AG20443 (cell line): ENCODE measurements around the gene WDR72.

ENCODE experiments used
- DNase-seq: peaks from one replicate; pipeline ENCODE4 v3.0.0; 2012; ENCODE audit warnings: low spot score, mixed read lengths

The WDR72 gene

GRCh38 chr15:53534105-53534839 is 225.2 kb downstream of the WDR72 start:
- no peak for DNase-seq

GRCh38 chr15:53530761-53531160 is 228.7 kb downstream of the WDR72 start:
- no peak for DNase-seq

- no peak for DNase-seq
Observed at GRCh38 chr15:53527996-53528395, 231.5 kb downstream of the WDR72 start.

GRCh38 chr15:53525894-53526293 is 233.6 kb downstream of the WDR72 start:
- DNase-seq = no peak

- DNase-seq = no peak
Observed at GRCh38 chr15:53522991-53523390, 236.5 kb downstream of the WDR72 start.

GRCh38 chr15:53520996-53521395 is 238.5 kb downstream of the WDR72 start:
- no peak for DNase-seq

GRCh38 chr15:53513431-53513830 is 246.0 kb downstream of the WDR72 start:
- DNase-seq = no peak

GRCh38 chr15:53512029-53512428 is 247.4 kb downstream of the WDR72 start:
- no peak for DNase-seq

- DNase-seq = no peak
Observed at GRCh38 chr15:53511175-53511574, 248.3 kb downstream of the WDR72 start.

GRCh38 chr15:53506370-53506769 is 253.1 kb downstream of the WDR72 start:
- DNase-seq = no peak

- no peak for DNase-seq
Observed at GRCh38 chr15:53498996-53499395, 260.5 kb downstream of the WDR72 start.

GRCh38 chr15:53490341-53490740 is 269.1 kb downstream of the WDR72 start:
- DNase-seq = no peak

GRCh38 chr15:53482055-53482454 is 277.4 kb downstream of the WDR72 start:
- DNase-seq = no peak

- no peak for DNase-seq
Observed at GRCh38 chr15:53477981-53478766, 281.3 kb downstream of the WDR72 start.

- no peak for DNase-seq
Observed at GRCh38 chr15:53473886-53474285, 285.6 kb downstream of the WDR72 start.

- DNase-seq = no peak
Observed at GRCh38 chr15:53473435-53473834, 286.0 kb downstream of the WDR72 start.

- DNase-seq = no peak
Observed at GRCh38 chr15:53472883-53473282, 286.6 kb downstream of the WDR72 start.

GRCh38 chr15:53472210-53472609 is 287.3 kb downstream of the WDR72 start:
- DNase-seq = no peak

GRCh38 chr15:53470743-53471142 is 288.7 kb downstream of the WDR72 start:
- no peak for DNase-seq

GRCh38 chr15:53469422-53469821 is 290.0 kb downstream of the WDR72 start:
- DNase-seq = no peak
